GM18502 (cell line): ENCODE data around the gene PADI4.

ENCODE experiments used
- ATAC-seq: cut with Tn5 transposase; IDR thresholded peaks from one replicate; pipeline ENCODE4 v1.9.1; 2021; ENCODE audit warnings: mild to moderate bottlenecking; ENCODE audit not compliant: unreplicated experiment, poor library complexity

Gene PADI4, protein sequence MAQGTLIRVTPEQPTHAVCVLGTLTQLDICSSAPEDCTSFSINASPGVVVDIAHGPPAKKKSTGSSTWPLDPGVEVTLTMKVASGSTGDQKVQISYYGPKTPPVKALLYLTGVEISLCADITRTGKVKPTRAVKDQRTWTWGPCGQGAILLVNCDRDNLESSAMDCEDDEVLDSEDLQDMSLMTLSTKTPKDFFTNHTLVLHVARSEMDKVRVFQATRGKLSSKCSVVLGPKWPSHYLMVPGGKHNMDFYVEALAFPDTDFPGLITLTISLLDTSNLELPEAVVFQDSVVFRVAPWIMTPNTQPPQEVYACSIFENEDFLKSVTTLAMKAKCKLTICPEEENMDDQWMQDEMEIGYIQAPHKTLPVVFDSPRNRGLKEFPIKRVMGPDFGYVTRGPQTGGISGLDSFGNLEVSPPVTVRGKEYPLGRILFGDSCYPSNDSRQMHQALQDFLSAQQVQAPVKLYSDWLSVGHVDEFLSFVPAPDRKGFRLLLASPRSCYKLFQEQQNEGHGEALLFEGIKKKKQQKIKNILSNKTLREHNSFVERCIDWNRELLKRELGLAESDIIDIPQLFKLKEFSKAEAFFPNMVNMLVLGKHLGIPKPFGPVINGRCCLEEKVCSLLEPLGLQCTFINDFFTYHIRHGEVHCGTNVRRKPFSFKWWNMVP

DNA sequence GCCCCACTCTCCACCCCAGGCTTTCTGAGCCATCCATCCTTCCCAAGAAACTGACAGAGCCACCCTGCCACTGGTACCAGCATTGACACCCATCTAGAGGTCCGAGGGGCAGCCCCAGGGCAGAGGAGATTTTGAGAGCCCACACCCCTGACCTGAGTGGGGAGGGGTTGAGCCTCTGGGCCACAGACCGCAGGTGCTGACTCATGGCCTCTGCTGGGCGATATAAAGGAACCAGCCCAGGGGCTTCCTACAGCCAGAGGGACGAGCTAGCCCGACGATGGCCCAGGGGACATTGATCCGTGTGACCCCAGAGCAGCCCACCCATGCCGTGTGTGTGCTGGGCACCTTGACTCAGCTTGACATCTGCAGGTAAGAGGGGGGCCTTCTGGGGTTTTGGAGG lies at the start of gene PADI4:
Gene PADI4, plus strand, starts transcription at position 252 of the 400 bp plus-strand sequence. Its CDS starts 26 bp downstream, at position 278.
- ATAC-seq, result no peak

DNA sequence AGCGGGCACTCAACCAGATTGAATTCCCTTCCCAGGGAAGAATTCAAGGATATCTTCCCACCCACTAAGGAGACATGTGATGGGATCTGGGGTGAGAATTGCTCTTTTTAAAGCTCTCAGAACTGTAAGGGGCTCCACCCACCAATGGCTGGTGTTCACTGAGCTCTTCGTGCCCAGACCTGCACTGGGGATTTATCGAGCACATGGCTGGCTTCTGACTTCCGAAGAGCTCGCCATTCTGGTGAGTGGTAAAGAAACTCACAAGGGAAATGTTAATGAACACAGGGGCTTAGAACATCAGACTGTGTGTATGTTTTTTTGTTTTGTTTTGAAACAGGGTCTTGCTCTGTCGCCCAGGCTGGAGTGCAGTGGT lies 49.3 kb upstream of the PADI4 start:
- no peak for ATAC-seq

DNA sequence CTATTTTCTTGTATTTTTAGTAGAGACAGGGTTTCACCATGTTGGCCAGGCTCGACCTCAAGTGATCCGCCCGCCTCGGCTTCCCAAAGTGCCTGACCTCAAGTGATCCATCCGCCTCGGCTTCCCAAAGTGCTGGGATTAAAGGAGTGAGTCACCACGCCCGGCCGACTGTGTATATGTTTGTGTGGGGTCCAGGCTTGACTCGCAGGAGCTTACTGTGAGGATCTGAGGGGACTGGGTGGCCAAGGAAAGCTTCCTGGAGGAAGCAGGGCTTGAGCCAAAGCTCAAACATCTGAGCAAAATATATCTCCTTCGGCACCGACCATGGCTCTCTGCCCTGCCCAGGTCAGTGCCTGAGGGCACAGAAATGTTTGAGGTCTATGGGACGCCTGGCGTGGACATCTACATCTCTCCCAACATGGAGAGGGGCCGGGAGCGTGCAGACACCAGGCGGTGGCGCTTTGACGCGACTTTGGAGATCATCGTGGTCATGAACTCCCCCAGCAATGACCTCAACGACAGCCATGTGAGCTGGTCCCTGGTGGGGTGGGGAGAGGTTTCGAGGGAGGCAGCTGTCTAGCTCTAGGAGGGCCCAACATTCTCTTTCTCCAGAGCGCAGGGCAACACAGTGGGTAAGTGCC lies 48.6 kb upstream of the PADI4 start:
- ATAC-seq, result no peak

DNA sequence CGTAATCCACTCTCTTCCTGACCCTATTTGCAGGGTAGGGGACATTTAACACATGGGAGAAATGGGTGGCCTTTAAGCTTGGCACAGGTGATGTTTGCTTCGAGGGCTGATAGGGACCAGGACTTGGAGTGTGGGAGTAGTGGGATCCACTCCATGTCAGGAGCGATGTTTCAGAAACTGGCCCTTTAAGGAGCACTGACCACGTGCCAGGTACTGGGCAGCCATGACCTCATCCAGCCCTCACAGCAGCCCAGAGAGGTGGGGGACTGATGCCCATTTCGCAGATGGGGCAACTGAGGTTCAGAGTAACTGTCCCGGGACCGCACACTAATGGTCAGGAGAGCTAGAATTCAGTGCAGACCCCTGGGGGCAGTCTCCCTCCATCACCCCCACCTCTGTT lies 47.7 kb upstream of the PADI4 start:
- no peak for ATAC-seq

DNA sequence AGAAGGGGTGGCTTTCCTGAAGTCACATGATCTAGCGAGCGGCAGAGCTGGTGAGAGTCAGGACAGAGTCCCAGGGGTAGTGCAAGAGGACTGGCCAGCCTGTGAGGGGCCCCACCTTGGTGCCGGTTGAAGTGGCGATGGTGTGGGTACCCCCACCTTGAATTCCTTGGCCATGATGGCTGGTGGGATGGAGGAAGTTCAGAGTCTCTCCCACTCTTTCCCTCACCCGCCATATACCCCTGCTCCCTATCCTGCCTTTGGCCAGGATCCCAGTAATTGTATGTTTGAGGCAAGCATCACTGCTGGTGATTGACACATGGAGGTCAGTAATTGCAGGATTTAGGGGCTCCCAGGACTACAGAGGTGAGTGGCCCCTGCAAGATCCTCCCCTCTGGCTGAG lies 47.3 kb upstream of the PADI4 start:
- ATAC-seq, result no peak

DNA sequence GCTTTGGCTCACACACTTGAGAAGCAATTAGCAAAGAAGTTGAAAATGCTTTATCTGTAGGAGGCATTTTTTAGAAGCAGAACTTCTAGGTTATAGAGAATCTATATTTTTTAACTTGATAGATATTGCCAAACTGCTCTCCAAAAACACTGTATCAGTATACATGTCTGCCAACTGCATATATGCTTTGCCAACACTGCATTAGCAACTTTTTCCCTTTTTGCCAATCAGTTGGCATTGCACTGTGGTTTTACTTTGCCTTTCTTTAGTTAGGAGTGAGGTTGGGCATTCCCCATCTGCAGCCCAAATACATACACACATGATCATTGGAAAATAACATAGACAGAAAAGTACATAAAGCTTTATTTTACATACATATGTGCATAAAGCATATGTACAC lies 44.1 kb upstream of the PADI4 start:
- no peak for ATAC-seq

DNA sequence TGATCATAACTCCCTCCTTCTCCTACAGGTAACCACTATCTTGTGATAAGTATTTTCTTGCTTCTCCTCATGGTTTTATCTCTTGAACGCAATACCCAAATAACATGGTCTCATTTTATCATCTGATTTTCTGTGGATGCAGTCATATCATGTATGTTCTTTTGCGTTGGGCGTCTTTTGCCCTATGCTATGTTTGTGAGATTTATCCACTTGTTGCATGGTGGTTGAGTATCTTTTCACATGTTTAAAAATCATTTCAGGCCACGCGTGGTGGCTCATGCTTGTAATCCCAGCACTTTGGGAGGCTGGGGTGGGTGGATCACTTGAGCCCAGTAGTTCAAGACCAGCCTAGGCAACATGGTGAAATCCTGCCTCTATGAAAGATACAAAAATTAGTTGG lies 43.5 kb upstream of the PADI4 start:
- ATAC-seq, result no peak

DNA sequence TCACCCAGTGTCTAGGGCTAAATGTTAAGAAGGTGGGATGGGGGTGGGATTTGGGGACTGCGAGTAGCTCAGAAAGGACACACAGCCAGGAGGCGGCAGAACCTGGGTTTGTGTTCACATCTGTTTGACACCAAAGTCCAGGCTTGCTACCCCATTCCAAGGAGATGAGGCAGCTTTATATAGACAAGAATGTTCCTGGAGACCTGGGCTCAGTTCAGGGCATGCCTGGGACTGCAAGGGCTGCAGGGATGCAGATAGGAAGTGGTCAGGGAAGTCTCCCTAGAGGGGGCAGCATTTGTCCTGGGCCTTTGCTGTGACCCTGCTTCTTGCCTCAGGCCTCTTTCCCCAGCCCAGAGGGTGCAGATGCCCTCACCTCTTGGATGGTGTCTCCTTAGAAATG lies 42.8 kb upstream of the PADI4 start:
- no peak for ATAC-seq

DNA sequence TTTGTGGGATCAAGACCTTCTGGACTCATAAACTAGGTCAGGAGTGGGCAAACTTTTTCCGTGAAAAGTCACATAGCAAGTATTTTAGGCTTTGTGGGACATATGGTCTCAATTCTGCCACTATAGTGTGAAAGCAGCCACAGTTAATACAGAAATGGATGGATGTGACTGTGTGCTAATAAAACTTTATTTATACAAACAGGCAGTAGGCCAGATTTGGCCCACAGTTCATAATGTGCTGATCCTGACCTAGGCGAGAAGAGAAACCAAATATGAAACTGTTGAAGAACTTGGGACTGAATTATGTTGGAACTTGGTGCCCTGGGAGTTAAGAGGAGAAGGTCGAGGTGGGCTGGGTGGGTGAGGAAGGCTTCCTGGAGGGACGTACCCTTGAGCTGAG lies 42.0 kb upstream of the PADI4 start:
- ATAC-seq, result no peak

DNA sequence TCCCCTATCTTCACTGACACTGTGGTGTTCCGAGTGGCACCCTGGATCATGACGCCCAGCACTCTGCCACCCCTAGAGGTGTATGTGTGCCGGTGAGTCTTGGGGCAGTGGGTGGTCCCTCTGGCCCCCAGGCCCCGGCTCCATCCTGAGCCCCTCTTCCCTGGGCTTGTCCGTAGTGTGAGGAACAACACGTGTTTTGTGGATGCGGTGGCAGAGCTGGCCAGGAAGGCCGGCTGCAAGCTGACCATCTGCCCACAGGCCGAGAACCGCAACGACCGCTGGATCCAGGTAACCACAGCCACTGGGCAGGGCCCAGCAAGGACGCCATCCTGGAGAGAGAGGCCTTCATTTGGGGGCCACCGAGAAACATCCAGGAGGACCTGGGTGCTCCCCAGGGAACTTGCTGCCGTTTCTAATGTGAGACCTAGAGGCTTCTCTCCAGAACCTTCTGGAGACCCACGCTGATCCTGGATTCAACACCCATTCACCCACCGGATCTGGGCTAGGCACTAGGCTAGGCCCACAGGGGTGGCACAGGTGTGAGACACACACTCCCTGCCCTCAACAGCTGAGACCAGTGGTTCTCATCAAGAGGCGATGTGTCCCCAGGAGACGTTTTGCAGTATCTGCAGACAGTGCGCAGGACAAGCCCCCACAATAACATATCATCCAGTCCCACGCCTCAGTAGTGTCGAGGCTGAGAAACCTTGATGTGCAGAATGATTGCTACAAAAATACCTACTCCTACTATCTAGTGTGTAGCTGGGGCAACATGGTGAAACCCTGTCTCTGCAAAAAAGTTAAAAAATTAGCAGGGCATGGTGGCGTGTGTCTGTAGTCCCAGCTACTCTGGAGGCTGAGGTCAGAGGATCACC lies 36.9 kb upstream of the PADI4 start:
- ATAC-seq, result no peak

DNA sequence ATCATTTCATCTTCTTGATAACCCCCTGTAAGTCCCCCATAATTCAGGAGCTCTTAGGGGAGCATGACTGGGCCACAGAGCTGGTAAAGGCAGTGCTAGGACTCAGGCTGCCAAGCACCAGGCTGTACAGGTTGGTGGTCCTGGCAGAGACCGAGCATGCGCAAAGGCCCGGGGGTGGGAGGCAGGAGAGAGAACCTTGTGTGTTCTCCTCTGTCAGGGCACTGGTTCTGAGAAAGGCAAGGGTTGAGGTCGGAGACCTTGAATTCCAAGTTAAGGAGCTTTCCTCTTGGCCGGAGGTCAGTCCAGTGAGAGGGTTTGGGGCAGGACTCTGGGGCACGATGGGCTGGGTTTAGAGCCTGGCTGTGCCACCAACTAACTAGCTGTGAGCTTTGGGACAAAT lies 35.9 kb upstream of the PADI4 start:
- no peak for ATAC-seq

DNA sequence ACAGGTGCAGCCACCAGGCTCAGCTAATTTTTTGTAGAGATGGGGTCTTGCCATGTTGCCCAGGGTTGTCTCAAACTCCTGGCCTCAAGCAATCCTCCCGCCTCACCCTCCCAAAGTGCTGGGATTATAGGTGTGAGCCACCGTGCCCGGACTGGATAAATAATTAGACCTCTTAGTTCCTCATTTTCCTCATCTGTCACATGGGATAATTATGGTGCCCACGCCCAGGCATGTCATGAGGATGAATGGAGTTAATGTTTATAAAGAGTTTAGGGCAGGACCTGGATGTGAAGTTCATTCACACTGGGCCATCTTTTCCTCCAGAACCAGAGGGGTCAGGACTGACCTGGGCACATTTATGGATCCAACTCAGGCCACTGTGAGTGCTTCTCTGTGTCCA lies 35.4 kb upstream of the PADI4 start:
- no peak for ATAC-seq

DNA sequence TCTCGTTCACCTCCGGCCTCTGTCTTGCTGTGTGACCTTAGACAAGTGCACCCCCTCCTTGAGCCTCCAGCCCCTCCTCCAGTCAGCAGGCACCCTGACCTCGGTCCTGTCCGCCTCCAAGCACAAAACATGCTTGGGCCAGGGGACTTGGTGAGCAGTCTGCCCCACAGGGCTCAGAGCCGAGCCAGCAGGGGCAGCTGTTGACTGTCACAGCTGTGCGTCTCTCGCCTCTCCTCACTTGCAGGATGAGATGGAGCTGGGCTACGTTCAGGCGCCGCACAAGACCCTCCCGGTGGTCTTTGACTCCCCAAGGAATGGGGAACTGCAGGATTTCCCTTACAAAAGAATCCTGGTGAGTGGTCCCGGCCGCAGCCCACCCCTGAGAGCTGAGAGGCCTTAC lies 34.9 kb upstream of the PADI4 start:
- no peak for ATAC-seq

DNA sequence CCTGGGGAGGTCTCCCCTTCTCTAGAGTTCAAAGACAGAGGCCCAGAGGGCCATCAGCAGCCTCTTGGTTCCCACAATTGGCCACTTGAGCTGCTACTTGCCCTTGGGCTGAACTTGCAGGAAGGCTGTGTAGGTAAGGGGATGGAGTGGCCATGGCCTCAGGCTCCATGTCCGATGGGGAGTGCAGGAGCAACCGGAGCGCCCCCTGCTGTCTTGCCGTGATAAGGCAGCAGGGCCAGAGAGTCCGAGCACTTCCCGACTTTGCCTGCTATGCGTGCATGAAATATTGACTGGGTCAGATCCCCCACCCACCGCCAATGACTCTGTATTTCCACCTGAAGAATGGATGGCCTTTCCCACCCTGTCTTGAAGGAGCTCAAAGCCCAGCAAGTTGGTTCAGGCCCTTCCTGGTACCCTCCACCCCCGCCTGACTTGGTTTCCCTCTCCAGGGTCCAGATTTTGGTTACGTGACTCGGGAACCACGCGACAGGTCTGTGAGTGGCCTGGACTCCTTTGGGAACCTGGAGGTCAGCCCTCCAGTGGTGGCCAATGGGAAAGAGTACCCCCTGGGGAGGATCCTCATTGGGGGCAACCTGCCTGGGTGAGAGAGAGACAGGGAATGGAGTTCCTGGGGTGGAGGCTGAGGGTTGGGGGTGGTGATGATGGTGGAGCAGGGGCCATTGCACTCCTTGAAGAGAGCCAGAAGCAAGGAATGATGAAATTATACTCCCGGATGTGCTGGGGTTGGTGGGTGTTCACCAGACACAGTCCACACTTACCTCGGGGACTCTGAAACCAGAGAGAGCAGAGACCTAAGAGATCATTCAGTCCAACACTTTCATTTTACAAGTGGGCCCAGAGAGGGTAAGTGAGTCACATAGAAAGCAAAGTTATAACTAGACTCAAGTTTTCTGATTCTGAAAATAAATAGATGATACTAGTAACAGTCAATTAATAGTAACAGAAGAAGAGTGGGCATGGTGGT lies 33.5 kb upstream of the PADI4 start:
- no peak for ATAC-seq

DNA sequence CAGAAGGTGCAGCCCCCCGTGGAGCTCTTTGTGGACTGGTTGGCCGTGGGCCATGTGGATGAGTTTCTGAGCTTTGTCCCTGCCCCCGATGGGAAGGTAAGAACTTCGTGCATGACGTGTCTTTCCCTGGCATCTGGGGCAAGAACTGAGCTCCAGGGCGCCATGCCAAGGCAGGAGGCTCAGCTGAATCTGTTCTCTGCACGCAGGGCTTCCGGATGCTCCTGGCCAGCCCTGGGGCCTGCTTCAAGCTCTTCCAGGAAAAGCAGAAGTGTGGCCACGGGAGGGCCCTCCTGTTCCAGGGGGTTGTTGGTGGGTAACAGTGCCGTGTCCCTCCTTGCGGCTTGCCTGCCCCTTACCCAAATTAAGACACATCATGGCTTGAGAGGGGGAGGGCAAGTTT lies 31.4 kb upstream of the PADI4 start:
- no peak for ATAC-seq

DNA sequence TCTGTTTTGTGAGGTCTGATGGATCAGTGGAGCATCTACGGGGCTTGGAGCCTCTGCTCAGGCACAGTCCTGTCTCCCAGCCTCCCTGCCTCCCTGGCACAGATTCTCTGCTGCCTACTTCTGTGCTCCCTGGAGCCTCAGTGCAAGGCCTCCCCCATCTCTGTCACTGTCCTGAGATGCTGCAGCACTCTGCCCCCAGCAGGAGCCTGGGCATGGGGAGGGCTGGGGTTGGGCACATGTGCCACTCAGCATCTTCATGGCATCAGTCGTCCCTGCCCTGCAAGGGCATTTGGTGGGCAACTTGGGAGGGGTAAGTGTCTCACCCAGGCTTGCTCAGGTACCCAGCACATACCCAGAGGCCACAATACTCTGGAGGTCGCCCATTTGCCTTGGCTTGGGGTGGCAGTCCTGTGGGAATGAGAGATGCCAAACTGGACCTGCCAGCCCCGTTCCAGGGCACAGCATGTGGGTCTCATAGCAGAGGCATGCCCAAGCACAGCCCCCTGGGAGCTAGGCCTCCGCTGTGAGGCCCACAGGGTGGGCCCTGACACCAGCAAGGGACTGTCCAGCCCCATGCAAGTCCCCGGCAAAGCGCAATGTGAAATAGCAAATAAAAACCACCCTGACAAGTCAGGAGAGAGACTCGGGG lies 30.4 kb upstream of the PADI4 start:
- no peak for ATAC-seq

DNA sequence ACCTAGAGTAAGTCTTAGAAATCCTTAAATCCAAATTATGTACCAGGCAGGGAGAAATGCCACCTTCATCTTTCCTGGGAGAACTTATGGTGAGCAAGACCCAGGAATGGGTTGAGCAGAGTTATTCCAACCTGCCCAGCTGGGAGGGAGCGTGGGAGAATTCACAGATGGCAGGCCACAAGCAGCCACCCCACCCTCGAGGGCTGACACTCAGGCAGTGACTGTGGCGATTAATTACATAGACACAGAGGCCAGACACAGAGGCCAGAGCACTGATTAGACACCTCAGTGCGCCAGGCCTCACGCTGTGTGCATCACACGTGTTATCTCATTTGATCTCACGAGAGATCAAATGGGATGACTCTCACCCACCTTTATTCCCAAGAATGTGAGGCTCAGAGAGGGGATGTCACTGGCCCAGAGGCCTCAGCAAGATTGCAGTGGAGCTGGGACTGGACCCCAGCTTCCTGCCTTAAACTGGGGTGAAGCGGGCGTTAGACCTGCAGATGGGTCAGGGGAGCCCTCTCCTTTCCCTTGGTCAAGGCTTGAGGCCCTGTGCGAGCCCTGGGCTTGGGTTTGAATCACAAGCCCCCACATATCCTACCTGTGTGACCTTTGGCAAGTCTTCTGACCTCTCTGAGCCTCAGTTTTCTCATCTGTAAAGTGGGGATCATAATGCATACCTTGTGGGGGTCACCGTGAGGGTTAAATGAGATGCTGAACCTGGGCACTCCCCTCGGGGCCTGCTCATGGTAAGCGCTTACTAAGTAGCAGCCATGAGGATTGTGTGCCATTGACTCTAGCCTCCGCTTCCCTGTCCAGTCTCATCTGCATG lies 28.8 kb upstream of the PADI4 start:
- ATAC-seq, result no peak

DNA sequence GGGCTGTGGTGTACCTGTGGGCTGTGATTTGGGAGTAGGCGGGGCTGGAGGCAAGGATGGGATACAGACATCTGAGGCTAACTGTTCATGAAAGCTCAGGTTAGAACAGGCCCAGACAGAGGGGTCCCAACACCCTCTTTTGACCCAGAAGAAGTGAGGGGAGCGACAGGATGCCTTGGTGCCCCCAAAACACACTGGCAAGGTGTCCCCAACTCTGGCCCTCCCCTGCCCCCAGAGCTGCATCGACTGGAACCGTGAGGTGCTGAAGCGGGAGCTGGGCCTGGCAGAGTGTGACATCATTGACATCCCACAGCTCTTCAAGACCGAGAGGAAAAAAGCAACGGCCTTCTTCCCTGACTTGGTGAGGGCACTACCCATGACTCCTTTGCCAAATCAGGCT lies 27.6 kb upstream of the PADI4 start:
- no peak for ATAC-seq
